GM21447 (cell line): ENCODE measurements around the gene RAB31.

Experiments used
- ATAC-seq: cut with Tn5 transposase; IDR thresholded peaks from one replicate; pipeline ENCODE4 v1.9.1; 2021; ENCODE audit not compliant: unreplicated experiment

RAB31 gene

DNA sequence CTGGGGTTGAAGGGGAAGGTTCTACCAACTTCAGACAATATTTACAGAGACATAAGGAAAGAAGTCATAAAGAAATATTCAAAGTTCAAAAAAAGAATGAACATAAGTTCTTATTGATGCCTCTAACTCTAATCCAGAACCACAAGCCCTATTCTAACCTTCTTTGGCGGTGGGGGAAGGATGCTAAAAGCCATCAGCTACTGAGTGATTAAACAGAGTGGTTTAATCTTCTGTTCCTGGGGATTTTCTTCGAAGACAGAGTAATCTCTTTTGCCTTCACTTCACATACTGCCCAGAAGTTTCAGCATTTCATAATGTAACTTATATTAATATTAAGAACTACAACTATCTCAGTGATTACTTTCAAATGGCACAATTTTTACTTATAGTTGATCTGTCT, 126.5 kb downstream of the RAB31 start:
- ATAC-seq, result no peak

GRCh38 chr18:9835113-9835755, 127.1 kb downstream of the RAB31 start:
- no peak for ATAC-seq

DNA sequence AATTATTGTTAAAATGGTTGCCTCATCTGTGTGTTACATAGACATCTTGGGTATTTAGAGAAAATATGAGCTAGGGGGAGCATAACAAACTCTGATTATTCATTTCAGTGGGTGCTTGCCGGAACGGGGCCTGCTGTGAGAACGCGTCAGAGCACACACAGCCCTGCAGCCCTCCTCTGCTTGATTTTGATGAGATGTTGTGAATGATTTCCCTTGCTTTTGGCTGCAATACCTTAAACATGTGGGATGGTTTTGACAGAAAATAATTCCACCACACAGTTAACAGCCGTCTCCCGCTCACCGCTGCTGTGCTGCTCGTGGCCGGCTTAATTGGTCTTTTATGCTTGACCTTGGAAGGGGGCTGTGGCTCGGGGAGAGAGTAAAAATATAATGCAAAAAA, 127.7 kb downstream of the RAB31 start:
- ATAC-seq, result no peak

GRCh38 chr18:9838144-9838877, 130.2 kb downstream of the RAB31 start:
- ATAC-seq, result no peak

DNA sequence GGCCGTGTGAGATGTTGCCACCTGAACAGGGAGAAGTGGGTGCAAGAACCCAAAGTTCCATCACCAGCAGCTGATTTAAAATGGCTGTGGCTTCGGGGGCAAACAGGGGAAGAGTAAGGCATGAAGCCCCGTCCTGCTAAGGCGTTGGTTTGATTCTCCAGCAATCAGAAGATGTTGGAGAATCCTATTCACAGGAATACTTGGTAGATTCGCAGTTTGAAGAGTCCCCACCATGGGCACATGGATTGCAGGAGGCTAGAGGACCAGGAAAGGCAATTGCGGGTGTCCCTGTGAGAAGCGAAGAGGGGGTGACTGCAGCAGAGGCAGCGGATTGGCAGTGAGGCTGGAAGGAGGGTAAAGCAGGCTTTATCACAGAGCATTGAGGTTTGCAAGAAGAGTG, 131.1 kb downstream of the RAB31 start:
- no peak for ATAC-seq

GRCh38 chr18:9839853-9840252, 131.8 kb downstream of the RAB31 start:
- no peak for ATAC-seq

DNA sequence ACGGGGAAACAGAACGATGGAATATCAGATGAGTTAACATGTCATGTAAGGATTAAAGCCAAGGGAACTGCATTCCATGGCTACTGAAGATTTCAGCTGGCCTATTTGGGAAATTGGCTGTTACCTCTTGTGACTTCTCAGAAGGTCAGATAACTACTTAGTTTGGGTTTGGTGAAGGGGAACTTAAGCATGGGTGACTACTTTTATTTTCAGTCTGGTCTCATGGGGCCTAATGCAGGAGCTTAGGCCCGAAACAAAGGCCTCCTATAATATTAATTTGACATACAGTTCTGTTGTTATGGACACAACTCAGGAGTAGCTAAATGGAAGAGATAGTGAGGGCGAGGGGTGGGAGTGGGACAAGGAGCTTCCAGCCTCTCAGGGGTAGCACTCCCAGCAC, 133.7 kb downstream of the RAB31 start:
- ATAC-seq, result no peak

DNA sequence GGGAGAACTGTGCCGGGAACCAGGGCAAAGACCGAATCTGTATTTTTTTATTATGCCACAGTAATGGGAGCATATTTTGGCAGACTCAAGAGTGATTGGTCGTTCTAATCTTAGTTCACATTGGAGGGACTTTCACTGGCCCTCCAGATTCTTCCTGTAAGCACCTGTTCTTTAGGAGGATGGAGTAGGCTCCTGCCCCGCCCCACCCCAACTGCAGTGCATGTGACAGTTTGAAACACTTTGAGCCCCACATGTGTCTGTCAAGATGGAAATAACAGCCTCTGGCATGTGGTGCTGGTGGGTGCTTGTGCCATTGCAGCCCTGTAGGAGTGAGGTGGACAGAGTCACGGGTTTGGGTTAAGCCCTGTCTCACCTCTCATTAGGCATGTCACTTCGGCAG, 134.3 kb downstream of the RAB31 start:
- ATAC-seq, result no peak

GRCh38 chr18:9845256-9845655, 137.2 kb downstream of the RAB31 start:
- no peak for ATAC-seq

DNA sequence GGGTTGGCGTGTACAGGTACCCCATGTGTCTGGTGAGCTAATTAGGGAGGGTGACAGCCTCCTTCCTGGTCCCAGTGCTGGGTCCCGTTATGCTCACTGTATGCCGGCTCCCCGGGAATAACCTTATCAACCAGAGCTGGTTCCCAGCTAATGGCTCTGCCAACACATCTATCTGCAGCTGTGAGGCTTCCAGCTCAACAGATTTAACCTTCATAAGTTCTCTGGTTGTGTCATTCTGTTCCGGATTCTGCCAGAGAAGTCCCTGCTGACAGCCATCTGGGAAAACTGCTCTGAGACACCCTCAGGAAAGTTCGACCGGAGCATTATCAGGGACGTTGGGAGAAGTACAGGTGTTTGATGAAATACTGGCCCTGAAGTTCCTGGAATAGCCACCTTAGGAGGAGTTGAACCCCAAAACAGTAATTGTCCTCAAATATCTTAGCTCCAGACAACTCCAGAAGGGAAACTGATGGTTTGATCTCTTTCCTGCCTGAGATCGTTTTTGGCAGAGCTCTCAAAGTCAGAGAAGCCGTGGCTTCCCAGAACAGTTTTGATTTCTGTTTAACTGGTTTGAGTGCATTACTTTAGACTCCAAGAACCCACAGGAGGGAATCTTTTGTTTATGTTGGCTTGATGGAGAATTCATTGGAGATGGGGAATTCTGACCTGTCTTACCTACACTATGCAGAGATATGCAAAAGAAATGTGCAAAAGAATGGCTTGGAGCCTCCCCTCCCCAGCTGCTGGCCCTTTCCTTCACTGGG, 138.2 kb downstream of the RAB31 start:
- ATAC-seq, result no peak

DNA sequence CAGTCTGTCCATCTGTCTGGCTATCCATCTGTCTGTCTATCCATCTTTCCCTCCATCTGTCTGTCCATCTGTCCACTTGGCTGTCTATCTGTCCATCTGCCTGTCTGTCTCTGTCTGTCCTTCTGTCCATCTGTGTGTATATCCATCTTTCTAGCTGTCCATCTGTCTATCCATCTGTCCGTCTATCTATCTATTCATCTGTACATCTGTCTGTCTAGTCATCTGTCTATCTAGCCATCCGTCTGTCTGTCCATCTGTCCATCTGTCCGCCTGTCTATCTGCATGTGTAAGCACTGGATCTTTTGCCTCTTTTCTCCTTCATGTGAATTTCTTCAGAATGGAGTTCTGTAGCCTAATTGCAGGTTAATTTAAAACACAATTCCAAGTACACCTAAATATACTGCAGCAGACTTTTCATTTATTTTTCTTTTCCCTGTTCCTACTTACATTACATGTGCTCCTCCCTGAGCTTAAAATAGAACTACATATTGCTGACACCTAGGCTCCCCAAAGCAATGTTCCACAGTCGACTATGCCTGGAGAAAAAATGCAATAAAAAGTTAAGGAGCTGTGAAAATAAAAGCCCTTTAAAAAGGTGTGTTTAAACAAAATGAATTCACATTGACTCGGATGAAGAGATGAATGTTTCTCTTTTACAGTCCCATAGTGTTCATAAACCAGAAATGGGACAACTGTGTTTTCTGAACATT, 140.2 kb downstream of the RAB31 start:
- ATAC-seq, result no peak

GRCh38 chr18:9849407-9850283, 141.5 kb downstream of the RAB31 start:
- no peak for ATAC-seq

DNA sequence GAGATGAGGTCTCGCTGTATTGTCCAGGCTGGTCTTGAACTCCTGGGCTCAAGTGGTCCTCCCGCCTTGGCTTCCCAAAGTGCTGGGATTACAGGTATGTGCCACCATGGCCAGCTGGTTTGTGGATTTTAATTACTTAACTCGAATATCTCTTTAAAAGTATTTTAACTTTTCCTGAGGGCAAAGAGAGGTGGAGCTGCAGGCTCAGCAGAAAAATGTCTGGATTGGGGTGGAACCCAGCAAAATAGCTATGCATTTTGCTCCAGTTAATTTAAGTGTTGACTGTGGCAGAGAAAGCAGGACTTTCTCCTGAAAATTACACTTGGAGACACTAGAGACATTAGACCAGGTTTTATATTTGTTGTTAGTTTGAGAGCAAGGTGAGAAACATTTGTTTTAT, 142.2 kb downstream of the RAB31 start:
- ATAC-seq, result no peak

- ATAC-seq, result no peak
Measured at GRCh38 chr18:9851511-9851910, 143.4 kb downstream of the RAB31 start.

GRCh38 chr18:9852266-9853081, 144.4 kb downstream of the RAB31 start:
- no peak for ATAC-seq

GRCh38 chr18:9854801-9855676, 146.9 kb downstream of the RAB31 start:
- no peak for ATAC-seq

DNA sequence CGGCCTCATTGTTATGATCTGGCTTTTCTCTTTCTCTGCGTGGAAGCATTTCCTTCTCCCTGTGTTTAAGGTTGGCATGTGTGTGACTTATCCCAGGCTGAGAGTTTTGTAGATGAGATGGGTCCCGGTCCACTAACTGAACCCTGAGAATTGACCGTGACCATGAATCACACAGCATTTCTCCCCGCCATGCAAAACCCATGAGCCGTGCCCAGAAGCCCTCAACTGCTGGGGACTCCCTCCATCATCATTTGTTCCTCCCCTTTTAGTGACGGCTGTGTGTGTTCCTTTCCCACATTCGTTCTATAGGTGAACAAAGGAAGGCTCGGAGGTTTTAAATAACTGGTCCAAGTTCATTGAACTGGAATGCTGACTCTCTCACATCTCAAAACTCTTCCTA, 147.6 kb downstream of the RAB31 start:
- no peak for ATAC-seq

DNA sequence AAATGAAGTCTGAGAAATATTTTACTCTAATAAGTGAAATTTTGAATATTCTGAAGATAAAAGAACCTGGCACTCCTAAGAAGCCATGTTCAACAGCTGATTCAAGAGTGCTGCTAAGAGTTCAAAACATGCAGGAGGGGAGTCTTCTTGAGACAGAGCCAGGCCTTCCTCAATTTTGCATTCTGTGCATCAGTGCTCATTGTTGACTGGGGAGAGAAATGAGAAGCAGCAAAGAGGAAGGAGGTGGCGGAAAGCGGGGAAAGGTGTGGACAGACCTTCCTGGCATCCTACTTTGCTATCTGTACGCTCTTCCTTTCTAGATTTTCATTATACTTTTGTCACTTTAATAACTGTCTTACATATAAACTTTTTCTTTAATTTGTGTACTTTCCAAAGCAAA, 148.0 kb downstream of the RAB31 start:
- no peak for ATAC-seq
